Measurements from ENCODE around the gene SLC10A3.

DNA sequence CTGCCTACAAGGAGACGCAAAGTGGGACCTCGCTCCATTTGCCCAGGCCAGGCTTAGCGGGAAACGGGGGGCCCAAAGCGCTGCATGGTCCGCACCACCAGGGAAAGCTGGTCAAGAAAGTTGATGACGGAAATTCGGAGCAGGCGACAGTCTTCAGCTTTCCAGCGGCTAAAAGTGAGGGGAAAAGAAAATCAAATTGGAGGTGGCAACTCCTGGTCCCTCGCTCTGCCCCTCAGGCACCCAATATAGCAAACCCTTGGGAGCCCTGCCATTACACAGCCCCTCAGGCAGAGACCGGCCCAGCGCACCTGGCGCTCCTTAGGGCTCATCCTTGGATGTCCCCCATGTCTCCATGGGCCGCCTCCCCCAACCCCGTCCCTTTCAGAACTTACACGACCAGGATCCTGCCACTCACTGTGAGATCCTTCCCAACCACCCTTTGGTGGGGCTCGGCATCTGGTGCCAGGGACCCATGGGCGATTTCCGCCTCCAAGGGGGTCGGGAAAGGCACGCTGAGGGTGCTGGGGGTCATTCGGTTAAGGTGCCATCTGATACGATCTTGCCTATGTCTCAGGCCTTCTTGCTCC lies 12.4 kb downstream of the SLC10A3 start:
- TF ChIP-seq ZBTB8A (tag by site-specific recombination; IDR thresholded peaks at IDR 0.05) = no peak
- TF ChIP-seq, protein P1, sequence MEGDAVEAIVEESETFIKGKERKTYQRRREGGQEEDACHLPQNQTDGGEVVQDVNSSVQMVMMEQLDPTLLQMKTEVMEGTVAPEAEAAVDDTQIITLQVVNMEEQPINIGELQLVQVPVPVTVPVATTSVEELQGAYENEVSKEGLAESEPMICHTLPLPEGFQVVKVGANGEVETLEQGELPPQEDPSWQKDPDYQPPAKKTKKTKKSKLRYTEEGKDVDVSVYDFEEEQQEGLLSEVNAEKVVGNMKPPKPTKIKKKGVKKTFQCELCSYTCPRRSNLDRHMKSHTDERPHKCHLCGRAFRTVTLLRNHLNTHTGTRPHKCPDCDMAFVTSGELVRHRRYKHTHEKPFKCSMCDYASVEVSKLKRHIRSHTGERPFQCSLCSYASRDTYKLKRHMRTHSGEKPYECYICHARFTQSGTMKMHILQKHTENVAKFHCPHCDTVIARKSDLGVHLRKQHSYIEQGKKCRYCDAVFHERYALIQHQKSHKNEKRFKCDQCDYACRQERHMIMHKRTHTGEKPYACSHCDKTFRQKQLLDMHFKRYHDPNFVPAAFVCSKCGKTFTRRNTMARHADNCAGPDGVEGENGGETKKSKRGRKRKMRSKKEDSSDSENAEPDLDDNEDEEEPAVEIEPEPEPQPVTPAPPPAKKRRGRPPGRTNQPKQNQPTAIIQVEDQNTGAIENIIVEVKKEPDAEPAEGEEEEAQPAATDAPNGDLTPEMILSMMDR (tag by site-specific recombination; IDR thresholded peaks at IDR 0.05) = no peak
- no peak for TF ChIP-seq ZNF302 (tag by site-specific recombination; IDR thresholded peaks at IDR 0.05; ENCODE audit: low read depth)

All from HEK293 (cell line).